ENCODE measurements around the gene COQ2. TPM values are rescaled to one million over a fixed set of nuclear protein-coding genes. Genes with fewer than 3 reads are reported as not detected.
"Not testable (repeated sequence)": the region's sequence is repeated elsewhere in the genome, so short reads cannot be mapped to it uniquely, and the experiment has no call there.

Gene COQ2
- total RNA-seq, 2 donors from 2014 or later = 2.1 to 4.6 TPM

DNA sequence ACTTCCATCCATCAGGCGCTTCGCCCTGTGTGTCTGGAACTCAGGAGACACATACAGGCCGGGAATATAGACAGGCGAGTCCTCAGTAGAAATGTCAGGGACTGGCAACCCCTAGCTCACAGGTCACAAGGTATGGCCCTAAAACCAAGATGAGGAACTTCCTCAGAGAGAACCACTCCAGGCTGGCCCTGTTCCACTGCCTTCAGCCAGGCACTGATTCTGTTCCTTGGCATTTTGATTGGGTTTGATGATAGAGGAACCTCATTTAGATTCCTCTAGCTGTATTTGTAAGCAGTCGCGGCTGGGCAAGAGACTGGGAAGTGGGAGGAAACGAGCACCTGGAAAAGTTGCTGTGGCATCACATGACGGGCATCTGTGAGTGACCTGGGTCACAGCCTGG lies 41.9 kb upstream of the COQ2 start:
- H3K27me3 ChIP-seq = no peaks in the 10 kb centered on the region
- intact Hi-C loops (cut with DNase I) = no loop called here
- no peak overlapping the region for H3K27ac ChIP-seq
- DNase-seq (peak in 1 of 4 donors; percentile 13), ATAC-seq (no peak)
- WGBS, 2 donors = 61 to 74% methylated on average over 8 of the region's 8 CpGs
- no peaks in the 10 kb centered on the region for H3K36me3 ChIP-seq (replicated peaks in 1 of 2; ENCODE audit: insufficient read depth in 1 of 2, low read depth in 2 of 2)
- no peaks in the 10 kb centered on the region for H3K9me3 ChIP-seq
- TF ChIP-seq, protein P1, sequence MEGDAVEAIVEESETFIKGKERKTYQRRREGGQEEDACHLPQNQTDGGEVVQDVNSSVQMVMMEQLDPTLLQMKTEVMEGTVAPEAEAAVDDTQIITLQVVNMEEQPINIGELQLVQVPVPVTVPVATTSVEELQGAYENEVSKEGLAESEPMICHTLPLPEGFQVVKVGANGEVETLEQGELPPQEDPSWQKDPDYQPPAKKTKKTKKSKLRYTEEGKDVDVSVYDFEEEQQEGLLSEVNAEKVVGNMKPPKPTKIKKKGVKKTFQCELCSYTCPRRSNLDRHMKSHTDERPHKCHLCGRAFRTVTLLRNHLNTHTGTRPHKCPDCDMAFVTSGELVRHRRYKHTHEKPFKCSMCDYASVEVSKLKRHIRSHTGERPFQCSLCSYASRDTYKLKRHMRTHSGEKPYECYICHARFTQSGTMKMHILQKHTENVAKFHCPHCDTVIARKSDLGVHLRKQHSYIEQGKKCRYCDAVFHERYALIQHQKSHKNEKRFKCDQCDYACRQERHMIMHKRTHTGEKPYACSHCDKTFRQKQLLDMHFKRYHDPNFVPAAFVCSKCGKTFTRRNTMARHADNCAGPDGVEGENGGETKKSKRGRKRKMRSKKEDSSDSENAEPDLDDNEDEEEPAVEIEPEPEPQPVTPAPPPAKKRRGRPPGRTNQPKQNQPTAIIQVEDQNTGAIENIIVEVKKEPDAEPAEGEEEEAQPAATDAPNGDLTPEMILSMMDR (IDR thresholded peaks at IDR 0.05) = no peak
- no peak for TF ChIP-seq POLR2A (IDR thresholded peaks at IDR 0.05)
- H3K4me3 ChIP-seq = no peak overlapping the region
- peaks cover 6% of the 10 kb centered on the region for H3K4me1 ChIP-seq

DNA sequence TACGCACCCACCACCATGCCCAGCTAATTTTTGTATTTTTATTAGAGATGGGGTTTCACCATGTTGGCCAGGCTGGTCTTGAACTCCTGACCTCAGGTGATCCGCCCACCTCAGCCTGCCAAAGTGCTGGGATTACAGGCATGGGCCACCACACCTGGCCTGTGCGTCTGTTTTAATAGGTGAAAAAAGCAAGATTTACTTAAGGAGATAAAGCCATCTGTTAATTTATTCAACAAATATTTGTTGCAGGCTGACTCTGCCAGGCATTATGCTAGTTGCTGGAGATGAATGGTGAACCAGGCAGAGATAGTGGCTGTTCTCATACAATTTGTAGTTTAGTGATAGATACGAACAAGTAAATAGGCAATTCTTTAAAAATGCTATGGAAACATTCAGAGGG lies 40.7 kb upstream of the COQ2 start:
- H3K4me3 ChIP-seq; H3K4me1 ChIP-seq; H3K27me3 ChIP-seq; H3K36me3 ChIP-seq (replicated peaks in 1 of 2; ENCODE audit: insufficient read depth in 1 of 2, low read depth in 2 of 2); intact Hi-C loops (cut with DNase I); ATAC-seq; H3K9me3 ChIP-seq; H3K27ac ChIP-seq: not testable (repeated sequence)
- 29 to 42% methylated on average over 3 to 4 of the region's 4 CpGs for WGBS, 2 donors
- peak in 2 of 4 donors; percentile 19 to 34 for DNase-seq

DNA sequence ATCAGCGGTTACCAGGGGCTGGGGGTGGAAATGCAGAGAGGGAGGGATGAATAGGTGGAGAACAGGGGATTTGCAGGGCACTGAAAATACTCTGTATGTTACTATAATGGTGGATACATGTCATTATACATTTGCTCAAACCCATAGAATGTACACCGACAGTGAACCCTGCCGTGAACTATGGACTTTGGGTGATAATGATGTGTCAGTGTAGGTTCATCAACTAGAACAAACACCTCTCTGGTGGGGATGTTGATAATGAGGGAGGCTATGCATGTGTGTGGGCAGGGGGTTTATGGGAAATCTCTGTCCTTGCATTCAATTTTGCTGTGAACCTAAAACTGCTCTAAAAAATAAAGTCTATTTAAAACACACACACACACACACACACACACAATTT lies 38.5 kb upstream of the COQ2 start:
- no peaks in the 10 kb centered on the region for H3K36me3 ChIP-seq (replicated peaks in 1 of 2; ENCODE audit: insufficient read depth in 1 of 2, low read depth in 2 of 2)
- 78 to 87% methylated on average over 3 of the region's 3 CpGs for WGBS, 2 donors
- H3K4me1 ChIP-seq = peaks cover 6% of the 10 kb centered on the region
- ATAC-seq (no peak), DNase-seq (no peak)
- intact Hi-C loops (cut with DNase I) = no loop called here
- TF ChIP-seq, protein P1 (IDR thresholded peaks at IDR 0.05) = no peak
- no peak for TF ChIP-seq POLR2A (IDR thresholded peaks at IDR 0.05)
- no peak overlapping the region for H3K4me3 ChIP-seq
- H3K27me3 ChIP-seq = no peaks in the 10 kb centered on the region
- H3K27ac ChIP-seq = no peak overlapping the region
- H3K9me3 ChIP-seq = no peaks in the 10 kb centered on the region

DNA sequence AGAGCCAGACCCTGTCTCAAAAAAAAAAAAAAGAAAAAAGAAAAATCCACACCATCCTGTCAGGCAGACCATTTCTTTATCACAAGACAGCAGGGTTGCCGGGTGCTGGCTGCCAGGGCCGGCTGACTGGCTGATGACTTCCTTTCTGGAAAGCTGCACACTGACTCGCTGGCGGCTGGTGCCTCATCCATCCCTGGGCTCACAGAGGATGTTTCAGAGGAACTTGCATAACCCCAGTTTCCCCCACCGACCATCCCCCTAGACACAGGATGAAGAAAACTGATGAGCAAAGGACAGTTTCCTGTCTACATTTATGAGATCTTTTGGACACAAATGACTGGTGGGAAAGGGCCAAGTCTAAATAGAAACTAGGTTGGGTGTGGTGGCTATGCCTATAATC lies 36.0 kb upstream of the COQ2 start:
- Histone ChIP-seq H3K4me1 (peaks cover 5% of the 10 kb centered on the region), H3K27me3 (no peaks in the 10 kb centered on the region), H3K9me3 (no peaks in the 10 kb centered on the region), H3K36me3 (replicated peaks in 1 of 2; ENCODE audit: insufficient read depth in 1 of 2, low read depth in 2 of 2) (no peaks in the 10 kb centered on the region), H3K27ac (peak overlapping the region in 1 of 4 donors; percentile 45), H3K4me3 (no peak overlapping the region)
- DNase-seq = peak in 3 of 4 donors; percentile 20 to 74 (median 26)
- WGBS, 2 donors = 50 to 80% methylated on average over 5 of the region's 5 CpGs
- ATAC-seq = no peak
- intact Hi-C loops (cut with DNase I) = no loop called here
- TF ChIP-seq, protein P1 (IDR thresholded peaks at IDR 0.05) = no peak
- no peak for TF ChIP-seq POLR2A (IDR thresholded peaks at IDR 0.05)

DNA sequence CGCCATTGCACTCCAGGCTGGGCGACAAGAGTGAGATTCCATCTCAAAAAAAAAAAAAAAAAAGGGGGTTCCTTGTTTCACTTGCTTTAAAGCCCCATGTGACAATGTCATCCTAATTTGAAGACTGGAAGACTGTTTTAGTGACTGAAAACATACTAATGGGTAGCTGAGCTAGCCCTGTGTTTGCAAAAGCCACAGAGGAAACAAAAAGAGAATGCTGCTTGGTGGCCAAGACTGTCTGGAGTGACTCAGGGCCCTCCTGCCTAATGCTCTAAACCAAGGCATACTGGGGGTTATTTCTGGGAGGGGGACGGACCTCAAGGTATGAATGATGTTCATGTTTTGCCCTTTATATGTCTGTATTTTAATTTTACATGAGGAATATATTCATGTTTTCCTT lies 34.1 kb upstream of the COQ2 start:
- Histone ChIP-seq H3K27ac (no peak overlapping the region), H3K27me3 (no peaks in the 10 kb centered on the region), H3K36me3 (replicated peaks in 1 of 2; ENCODE audit: insufficient read depth in 1 of 2, low read depth in 2 of 2) (no peaks in the 10 kb centered on the region), H3K9me3 (no peaks in the 10 kb centered on the region), H3K4me1 (no peaks in the 10 kb centered on the region), H3K4me3 (no peak overlapping the region)
- ATAC-seq (no peak), DNase-seq (no peak)
- intact Hi-C loops (cut with DNase I) = no loop called here
- 69 to 84% methylated on average over 3 of the region's 3 CpGs for WGBS, 2 donors
- TF ChIP-seq POLR2A (IDR thresholded peaks at IDR 0.05) = no peak
- TF ChIP-seq, protein P1 (IDR thresholded peaks at IDR 0.05) = no peak
